Adrenal gland (tissue), 12 donors: ENCODE results near the gene DOK1. TPM values are rescaled to one million over a fixed set of nuclear protein-coding genes. Genes with fewer than 3 reads are reported as not detected.

ENCODE experiments used
- DNase-seq, 7 donors: peaks; one replicate each; pipeline ENCODE4 v3.0.0-alpha.2; 2019 to 2020
- H3K27ac ChIP-seq, 5 donors: fragments of 200-600 bp; sonication (generic) in 4 of 5; 1 replicate in 3 of 5; 2 replicates in 2 of 5; pipeline versions ENCODE4 v1.5.1 to v1.8.0; 2016 to 2020; ENCODE audit warnings: mild to moderate bottlenecking in 1 of 5
- H3K27me3 ChIP-seq: fragments of 200-600 bp; 2 replicates; pipeline ENCODE4 v1.8.0; 2021
- H3K36me3 ChIP-seq, 2 donors: fragments of 200-600 bp; replicated peaks in 1 of 2; 1 replicate in 1 of 2; 2 replicates in 1 of 2; pipeline versions ENCODE4 v1.5.1 to v1.8.0; 2018 to 2022
- H3K4me1 ChIP-seq, 2 donors: fragments of 200-600 bp; replicated peaks in 1 of 2; 1 replicate in 1 of 2; 2 replicates in 1 of 2; pipeline versions ENCODE4 v1.5.1 to v1.8.0; 2018 to 2021
- H3K4me3 ChIP-seq, 4 donors: fragments of 200-600 bp; sonication (generic) in 3 of 4; one replicate each; pipeline ENCODE4 v1.5.1; 2016 to 2018
- H3K9me3 ChIP-seq, 3 donors: fragments of 200-600 bp; sonication (generic) in 1 of 3; replicated peaks in 1 of 3; 1 replicate in 2 of 3; 2 replicates in 1 of 3; pipeline versions ENCODE4 v1.5.1 to v1.8.0; 2016 to 2021
- CTCF ChIP-seq, 6 experiments: fragments of 450-650 bp in 4 of 6; fragments of 200-600 bp in 2 of 6; sonication (generic) in 1 of 6; IDR thresholded peaks; 1 replicate in 5 of 6; 2 replicates in 1 of 6; pipeline versions ENCODE4 v1.5.1 to v1.8.0; 2016 to 2021; ENCODE audit warnings: antibody characterized with exemption in 6 of 6, mild to moderate bottlenecking in 2 of 6, moderate library complexity in 1 of 6
- POLR2A ChIP-seq, 2 donors: fragments of 450-650 bp; IDR thresholded peaks; one replicate each; pipeline ENCODE4 v1.6.1; 2017; ENCODE audit warnings: antibody characterized with exemption in 2 of 2, mild to moderate bottlenecking in 2 of 2, moderate library complexity in 1 of 2
- WGBS, 4 donors: extraction: QIAGEN DNeasy Blood & Tissue Kit in 2 of 4; methylation state at CpG; one replicate each; pipeline versions ENCODE4 v1.1.5 to v1.1.7; 2013 to 2017; 5-methylcytosine and 5-hydroxymethylcytosine counted together
- intact Hi-C, 2 donors: fragments of 100-400 bp; cut with DNase I; formaldehyde crosslinking; loops; one replicate each; pipeline versions ENCODE4 v1.14.1 to v1.15.0; 2022 to 2023
- polyA plus RNA-seq, 3 donors: library from polyadenylated mRNA; stranded (reverse); fragments of 200-250 nt in 2 of 3; fragments of 350-450 nt in 1 of 3; fragmentation: Illumina TruSeq in 1 of 3; extraction: RNeasy Lipid Tissue Mini Kit (QIAGEN cat#74804) in 1 of 3; gene quantifications; one replicate each; pipeline ENCODE4 v1.2.3, GENCODE V29; 2013 to 2014
- total RNA-seq, 9 donors: library from RNA; depleted of rRNA in 4 of 9; stranded (reverse); fragments of >200 nt in 4 of 9; fragments of 120-200 nt in 1 of 9; fragmentation: NEBNext Ultra II Directional in 1 of 9; extraction: Animal tissue kit (Norgen Biotek cat#: 25700) in 1 of 9; gene quantifications; one replicate each; pipeline versions ENCODE4 v1.1.0 to v1.2.4, GENCODE V29; 2013 to 2023
- donor health status: healthy with polysubstance abuse.
- donor health status: Bipolar disorder and iron deficiency.
- donor health status: DM: yes; HTN: yes; CAD: no.
- donor health status: DM: no; HTN: no; CAD: no.
- donor health status: DM: no; HTN: no; CAD: no.
- donor health status: DM: yes; HTN: yes; CAD: no.

Gene DOK1
- total and polyA plus RNA-seq, 12 donors, result 4.0 to 49.6 (median 19.9) TPM

- H3K4me1 ChIP-seq, result no peaks in the 10 kb centered on the region
- H3K4me3 ChIP-seq, result no peak overlapping the region
- H3K27ac ChIP-seq, result no peak overlapping the region
- intact Hi-C loops, result no loop called here
- TF ChIP-seq POLR2A (IDR thresholded peaks at IDR 0.05), result no peak
- no peak for TF ChIP-seq CTCF (IDR thresholded peaks at IDR 0.05)
- H3K27me3 ChIP-seq, result peaks cover 4% of the 10 kb centered on the region
- DNase-seq, result no peak
- H3K36me3 ChIP-seq, result no peaks in the 10 kb centered on the region
- no peaks in the 10 kb centered on the region for H3K9me3 ChIP-seq
- 50 to 66% (median 63%) methylated on average over 1 of the region's 1 CpG for WGBS, 4 donors
Measured at GRCh38 chr2:74597410-74597809, 42.9 kb downstream of the DOK1 start.

- no peaks in the 10 kb centered on the region for H3K36me3 ChIP-seq
- whole genome bisulfite sequencing, 4 donors, result 50 to 62% (median 59%) methylated on average over 3 of the region's 3 CpGs
- intact Hi-C loops, result no loop called here
- peaks cover 3% of the 10 kb centered on the region for H3K27me3 ChIP-seq
- no peaks in the 10 kb centered on the region for H3K9me3 ChIP-seq
- no peak overlapping the region for H3K4me3 ChIP-seq
- H3K27ac ChIP-seq, result no peak overlapping the region
- H3K4me1 ChIP-seq, result no peaks in the 10 kb centered on the region
- DNase-seq, result no peak
- TF ChIP-seq CTCF (IDR thresholded peaks at IDR 0.05) (no peak), POLR2A (IDR thresholded peaks at IDR 0.05) (no peak)
Measured at GRCh38 chr2:74599676-74600075, 45.2 kb downstream of the DOK1 start.

GRCh38 chr2:74602586-74603281 is 48.2 kb downstream of the DOK1 start:
- DNase-seq, result no peak
- Histone ChIP-seq H3K36me3 (no peaks in the 10 kb centered on the region), H3K27me3 (no peaks in the 10 kb centered on the region), H3K27ac (no peak overlapping the region), H3K9me3 (no peaks in the 10 kb centered on the region), H3K4me1 (no peaks in the 10 kb centered on the region), H3K4me3 (no peak overlapping the region)
- TF ChIP-seq CTCF (IDR thresholded peaks at IDR 0.05), result no peak
- no peak for TF ChIP-seq POLR2A (IDR thresholded peaks at IDR 0.05)
- 38 to 53% (median 45%) methylated on average over 1 of the region's 1 CpG for WGBS, 4 donors
- intact Hi-C loops, result no loop called here

DNA sequence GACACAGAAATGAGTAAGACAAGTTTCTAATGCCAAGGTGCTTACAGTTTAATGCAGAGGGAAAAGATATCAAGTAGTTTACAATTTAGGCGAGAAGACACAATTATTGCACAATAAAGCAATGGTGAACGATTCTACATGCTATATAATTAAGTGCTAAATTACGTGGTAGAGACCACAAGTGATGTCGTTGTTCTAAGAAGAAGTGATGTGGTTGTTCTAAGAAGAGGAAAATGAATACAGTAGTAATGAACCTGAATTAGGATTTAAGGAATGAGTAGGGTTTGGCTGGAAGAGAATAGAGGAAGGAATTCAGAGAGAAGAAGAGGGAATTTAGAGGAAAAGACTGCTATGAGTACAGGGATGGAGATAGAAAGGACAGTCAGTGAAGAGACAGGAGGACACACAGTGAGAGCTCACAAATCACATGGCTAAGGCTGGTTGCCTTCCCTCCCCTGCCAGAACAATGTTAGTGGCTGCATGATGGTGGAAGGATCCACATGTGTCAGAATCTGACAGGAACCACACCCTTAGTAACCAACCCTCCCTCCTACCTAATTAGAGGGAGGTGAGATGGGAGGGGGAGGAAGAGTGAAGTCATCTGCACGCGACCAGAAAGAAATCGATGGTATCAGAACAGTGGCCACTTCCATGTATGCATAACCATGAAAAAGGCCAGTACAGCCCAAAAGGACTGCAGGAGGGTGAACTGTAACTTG is 48.9 kb downstream of the DOK1 start:
- intact Hi-C loops, result no loop called here
- Histone ChIP-seq H3K9me3 (no peaks in the 10 kb centered on the region), H3K27me3 (no peaks in the 10 kb centered on the region), H3K4me1 (no peaks in the 10 kb centered on the region), H3K4me3 (no peak overlapping the region), H3K27ac (no peak overlapping the region), H3K36me3 (no peaks in the 10 kb centered on the region)
- TF ChIP-seq CTCF (IDR thresholded peaks at IDR 0.05) (no peak), POLR2A (IDR thresholded peaks at IDR 0.05) (no peak)
- WGBS, 4 donors, result 68 to 71% (median 69%) methylated on average over 7 of the region's 7 CpGs
- no peak for DNase-seq
